IMR-90 (cell line): Measurements from ENCODE around the gene N4BP2L1. TPM values are rescaled to one million over a fixed set of nuclear protein-coding genes. Genes with fewer than 3 reads are reported as not detected.

ENCODE experiments used
- ATAC-seq: fragments of 200-7000 bp; cut with Tn5 transposase; 2 replicates; pipeline ENCODE4 v1.9.1; 2020; ENCODE audit warnings: low read depth, mild to moderate bottlenecking, moderate library complexity
- BruUV-seq: library from RNA; stranded (reverse); fragments of 400-500 nt; replicated peaks from 2 replicates; lab custom pipeline; 2021; lab: Mats Ljungman, UMichigan
- CTCF ChIA-PET: fragments of 300-600 bp; formaldehyde crosslinking; extraction: SDS; loops from one replicate; lab custom pipeline; 2021; ENCODE audit warnings: antibody characterized with exemption; lab: Yijun Ruan, JAX
- POLR2A ChIA-PET: fragments of 300-600 bp; sonication (Branson Sonifier 250); formaldehyde crosslinking; loops from one replicate; lab custom pipeline; 2022; ENCODE audit warnings: antibody characterized with exemption; ENCODE audit not compliant: unreplicated experiment; lab: Charles Lee
- DNase-seq: peaks from one replicate; pipeline ENCODE4 v3.0.0; 2013
- H2AFZ ChIP-seq: replicated peaks from 2 replicates; pipeline ENCODE3; 2013; ENCODE audit warnings: low read length, mild to moderate bottlenecking; ENCODE audit not compliant: poor library complexity
- H2AK5ac ChIP-seq: 2 replicates; pipeline ENCODE4 v1.6.1; 2013; ENCODE audit warnings: low read depth, low read length, inconsistent platforms
- H2AK9ac ChIP-seq: replicated peaks from 2 replicates; pipeline ENCODE3; 2013; ENCODE audit warnings: mild to moderate bottlenecking, low read depth, low read length, moderate library complexity; ENCODE audit not compliant: poor library complexity
- H2BK120ac ChIP-seq: 2 replicates; pipeline ENCODE4 v1.6.1; 2013; ENCODE audit warnings: low read depth, low read length, inconsistent platforms
- H2BK15ac ChIP-seq: 3 replicates; pipeline ENCODE4 v1.6.1; 2013; ENCODE audit warnings: low read depth, low read length, inconsistent platforms
- H2BK20ac ChIP-seq: 2 replicates; pipeline ENCODE4 v1.6.1; 2013; ENCODE audit warnings: low read depth, mild to moderate bottlenecking, inconsistent platforms, low read length, moderate library complexity
- H2BK5ac ChIP-seq: 2 replicates; pipeline ENCODE4 v1.6.1; 2013; ENCODE audit warnings: mild to moderate bottlenecking, low read depth, low read length, inconsistent platforms; ENCODE audit not compliant: poor library complexity, severe bottlenecking
- H3K14ac ChIP-seq: replicated peaks from 2 replicates; pipeline ENCODE4 v1.6.1; 2013; ENCODE audit warnings: low read depth, low read length, inconsistent platforms
- H3K18ac ChIP-seq: 2 replicates; pipeline ENCODE4 v1.6.1; 2013; ENCODE audit warnings: low read depth, low read length, control low read depth
- H3K23ac ChIP-seq: 2 replicates; pipeline ENCODE4 v1.6.1; 2013; ENCODE audit warnings: low read depth, low read length, inconsistent platforms
- H3K27ac ChIP-seq: 2 replicates; pipeline ENCODE4 v1.5.1; 2013; ENCODE audit warnings: mild to moderate bottlenecking, control low read depth, low read length; ENCODE audit not compliant: insufficient read depth
- H3K27me3 ChIP-seq: 2 replicates; pipeline ENCODE4 v1.6.1; 2013; ENCODE audit warnings: low read length; ENCODE audit not compliant: control insufficient read depth, insufficient read depth
- H3K36me3 ChIP-seq: 2 replicates; pipeline ENCODE4 v1.6.1; 2013; ENCODE audit warnings: low read length, mixed read lengths; ENCODE audit not compliant: control insufficient read depth, insufficient read depth
- H3K4ac ChIP-seq: 2 replicates; pipeline ENCODE4 v1.6.1; 2013; ENCODE audit warnings: low read depth, low read length, inconsistent platforms
- H3K4me1 ChIP-seq: 2 replicates; pipeline ENCODE4 v1.6.1; 2013; ENCODE audit warnings: low read length, mixed read lengths; ENCODE audit not compliant: control insufficient read depth, insufficient read depth
- H3K4me2 ChIP-seq: 2 replicates; pipeline ENCODE4 v1.6.1; 2013; ENCODE audit warnings: low read depth, mild to moderate bottlenecking, control low read depth, low read length, moderate library complexity
- H3K4me3 ChIP-seq: 2 replicates; pipeline ENCODE4 v1.5.1; 2013; ENCODE audit warnings: low read depth, mild to moderate bottlenecking, control low read depth, low read length, moderate library complexity; ENCODE audit not compliant: insufficient read depth
- H3K56ac ChIP-seq: 2 replicates; pipeline ENCODE4 v1.6.1; 2013; ENCODE audit warnings: low read length, inconsistent platforms; ENCODE audit not compliant: insufficient read depth; ENCODE audit errors: extremely low read depth
- H3K79me1 ChIP-seq, 2 experiments: 2 replicates each; pipeline ENCODE4 v1.6.1; 2013; ENCODE audit warnings: low read length in 2 of 2, inconsistent platforms in 1 of 2, low read depth in 1 of 2
- H3K9ac ChIP-seq: 2 replicates; pipeline ENCODE4 v1.6.1; 2013; ENCODE audit warnings: low read depth, low read length, control low read depth
- H3K9me1 ChIP-seq: 2 replicates; pipeline ENCODE4 v1.6.1; 2013; ENCODE audit warnings: low read length, inconsistent platforms; ENCODE audit not compliant: insufficient read depth
- H3K9me3 ChIP-seq: 2 replicates; pipeline ENCODE4 v1.6.1; 2013; ENCODE audit warnings: low read length; ENCODE audit not compliant: control insufficient read depth, insufficient read depth
- H4K20me1 ChIP-seq: 2 replicates; pipeline ENCODE4 v1.6.1; 2013; ENCODE audit warnings: low read length, inconsistent platforms; ENCODE audit not compliant: insufficient read depth
- H4K5ac ChIP-seq: 2 replicates; pipeline ENCODE4 v1.6.1; 2013; ENCODE audit warnings: mild to moderate bottlenecking, low read depth, low read length, control low read depth
- H4K8ac ChIP-seq, 2 experiments: 2 replicates each; pipeline ENCODE4 v1.6.1; 2013; ENCODE audit warnings: low read depth in 2 of 2, low read length in 2 of 2, control low read depth in 1 of 2, inconsistent platforms in 1 of 2
- H4K91ac ChIP-seq: 2 replicates; pipeline ENCODE4 v1.6.1; 2013; ENCODE audit warnings: low read depth, low read length, inconsistent platforms; ENCODE audit not compliant: insufficient read depth
- MAFK ChIP-seq: IDR thresholded peaks from 2 replicates; pipeline ENCODE4 v1.6.1; 2012; ENCODE audit warnings: low read depth, low read length, improper control_type of control experiment
- POLR2A ChIP-seq: IDR thresholded peaks from 2 replicates; pipeline ENCODE4 v1.6.1; 2012; ENCODE audit warnings: mild to moderate bottlenecking, low read depth, low read length
- RFX5 ChIP-seq: IDR thresholded peaks from 2 replicates; pipeline ENCODE4 v1.8.0; 2012; ENCODE audit warnings: low read depth, mild to moderate bottlenecking, low read length, moderate library complexity
- WGBS, 2 experiments: methylation state at CpG; one replicate each; pipeline versions ENCODE4 v1.1.5 to v1.1.7; 2013; ENCODE audit warnings: missing lambda C conversion rate in 2 of 2; ENCODE audit not compliant: insufficient read length in 1 of 2; ENCODE audit errors: extremely low coverage in 2 of 2; 5-methylcytosine and 5-hydroxymethylcytosine counted together
- dilution Hi-C: fragments of 300-500 bp; cut with HindIII; formaldehyde crosslinking; loops from one replicate; pipeline ENCODE4 v1.14.3; 2018; ENCODE audit warnings: low sequenced_read_pairs; ENCODE audit not compliant: unreplicated experiment
- in situ Hi-C: fragments of 300-500 bp; cut with MboI; formaldehyde crosslinking; loops from 3 replicates; pipeline ENCODE4 v1.14.3; 2019; ENCODE audit warnings: low sequenced_read_pairs, inconsistent platforms, mixed read lengths
- intact Hi-C: fragments of 100-400 bp; cut with micrococcal nuclease; formaldehyde crosslinking; loops from 2 replicates; pipeline ENCODE4 v1.10.0; 2022
- polyA plus RNA-seq, 3 experiments: library from polyadenylated mRNA; depleted of rRNA; stranded (reverse); fragments of >200 nt; gene quantifications; 2 replicates each; pipeline ENCODE4 v1.2.3, GENCODE V29; 2012; ENCODE audit warnings: low replicate concordance in 1 of 3
- total RNA-seq: library from RNA; depleted of rRNA; stranded (reverse); fragments of >200 nt; gene quantifications from 2 replicates; pipeline ENCODE4 v1.2.3, GENCODE V29; 2012
- TF ChIP-seq, protein P1 (sequence below): conservative IDR thresholded peaks from 2 replicates; pipeline ENCODE4 v1.5.1; 2012; ENCODE audit warnings: mild to moderate bottlenecking, low read depth, low read length, improper control_type of control experiment
- TF ChIP-seq, protein P2 (sequence below): fragments of 150-350 bp; IDR thresholded peaks from 2 replicates; pipeline ENCODE4 v1.6.1; 2016; ENCODE audit warnings: low read depth, mild to moderate bottlenecking, low read length, moderate library complexity, borderline replicate concordance

N4BP2L1 gene
- total and polyA plus RNA-seq, 2 of the 4 experiments (the other 2 are of a cell fraction), result 0.18 to 0.46 TPM

DNA sequence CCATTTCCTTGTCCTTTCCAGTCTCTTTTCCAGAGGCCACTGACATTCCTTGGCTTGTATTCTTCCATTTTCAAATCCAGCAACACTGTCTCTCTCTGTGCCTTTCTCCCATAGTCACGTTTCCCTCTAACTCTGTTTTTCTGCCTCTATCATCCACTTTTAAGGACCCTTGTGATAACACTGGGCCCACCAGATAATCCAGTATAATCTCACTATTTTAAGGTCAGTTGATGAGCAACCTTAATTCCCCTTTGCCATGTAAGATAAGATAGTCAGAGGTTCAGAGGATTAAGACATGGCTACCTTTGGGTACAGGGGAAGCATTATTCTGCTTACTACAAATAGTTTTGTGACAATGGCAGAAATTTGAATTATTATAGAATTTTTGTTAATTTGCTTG, 45.7 kb upstream of the N4BP2L1 start:
- no peak overlapping the region for H3K9ac ChIP-seq
- H4K20me1 ChIP-seq, result no peaks in the 10 kb centered on the region
- no peaks in the 10 kb centered on the region for H3K4me1 ChIP-seq
- POLR2A ChIA-PET, result no interaction called here
- no peak overlapping the region for H2BK15ac ChIP-seq
- H2BK120ac ChIP-seq, result no peak overlapping the region
- H3K23ac ChIP-seq, result no peak overlapping the region
- H3K4me3 ChIP-seq, result no peak overlapping the region
- WGBS, 2 experiments, result 67% methylated on average over 1 of the region's 1 CpG; no CpG with 5 or more reads in 1 of the 2 experiments
- intact Hi-C loops, result no loop called here
- no peak overlapping the region for H3K18ac ChIP-seq
- CTCF ChIA-PET, result no interaction called here
- H4K8ac ChIP-seq, result no peak overlapping the region
- DNase-seq (no peak), ATAC-seq (no peak)
- no peak overlapping the region for H2BK20ac ChIP-seq
- BruUV-seq, result no TSS peak
- no peak overlapping the region for H3K14ac ChIP-seq
- in situ Hi-C loops, result no loop called here
- dilution Hi-C loops, result no loop called here
- H2BK5ac ChIP-seq, result no peak overlapping the region
- no peak overlapping the region for H2AFZ ChIP-seq
- no peaks in the 10 kb centered on the region for H3K9me3 ChIP-seq
- no peak overlapping the region for H2AK5ac ChIP-seq
- no peak overlapping the region for H4K5ac ChIP-seq
- H2AK9ac ChIP-seq, result no peak overlapping the region
- no peak overlapping the region for H3K27ac ChIP-seq
- no peak overlapping the region for H3K4me2 ChIP-seq
- no peak overlapping the region for H3K56ac ChIP-seq
- no peak for TF ChIP-seq POLR2A
- TF ChIP-seq, protein P1, sequence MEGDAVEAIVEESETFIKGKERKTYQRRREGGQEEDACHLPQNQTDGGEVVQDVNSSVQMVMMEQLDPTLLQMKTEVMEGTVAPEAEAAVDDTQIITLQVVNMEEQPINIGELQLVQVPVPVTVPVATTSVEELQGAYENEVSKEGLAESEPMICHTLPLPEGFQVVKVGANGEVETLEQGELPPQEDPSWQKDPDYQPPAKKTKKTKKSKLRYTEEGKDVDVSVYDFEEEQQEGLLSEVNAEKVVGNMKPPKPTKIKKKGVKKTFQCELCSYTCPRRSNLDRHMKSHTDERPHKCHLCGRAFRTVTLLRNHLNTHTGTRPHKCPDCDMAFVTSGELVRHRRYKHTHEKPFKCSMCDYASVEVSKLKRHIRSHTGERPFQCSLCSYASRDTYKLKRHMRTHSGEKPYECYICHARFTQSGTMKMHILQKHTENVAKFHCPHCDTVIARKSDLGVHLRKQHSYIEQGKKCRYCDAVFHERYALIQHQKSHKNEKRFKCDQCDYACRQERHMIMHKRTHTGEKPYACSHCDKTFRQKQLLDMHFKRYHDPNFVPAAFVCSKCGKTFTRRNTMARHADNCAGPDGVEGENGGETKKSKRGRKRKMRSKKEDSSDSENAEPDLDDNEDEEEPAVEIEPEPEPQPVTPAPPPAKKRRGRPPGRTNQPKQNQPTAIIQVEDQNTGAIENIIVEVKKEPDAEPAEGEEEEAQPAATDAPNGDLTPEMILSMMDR, result no peak
- TF ChIP-seq RFX5, result no peak
- TF ChIP-seq, protein P2, sequence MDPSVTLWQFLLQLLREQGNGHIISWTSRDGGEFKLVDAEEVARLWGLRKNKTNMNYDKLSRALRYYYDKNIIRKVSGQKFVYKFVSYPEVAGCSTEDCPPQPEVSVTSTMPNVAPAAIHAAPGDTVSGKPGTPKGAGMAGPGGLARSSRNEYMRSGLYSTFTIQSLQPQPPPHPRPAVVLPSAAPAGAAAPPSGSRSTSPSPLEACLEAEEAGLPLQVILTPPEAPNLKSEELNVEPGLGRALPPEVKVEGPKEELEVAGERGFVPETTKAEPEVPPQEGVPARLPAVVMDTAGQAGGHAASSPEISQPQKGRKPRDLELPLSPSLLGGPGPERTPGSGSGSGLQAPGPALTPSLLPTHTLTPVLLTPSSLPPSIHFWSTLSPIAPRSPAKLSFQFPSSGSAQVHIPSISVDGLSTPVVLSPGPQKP, result no peak
- no peak for TF ChIP-seq MAFK
- no peak overlapping the region for H3K4ac ChIP-seq
- H3K79me1 ChIP-seq, result no peaks in the 10 kb centered on the region
- peaks cover 1% of the 10 kb centered on the region for H3K36me3 ChIP-seq
- H4K91ac ChIP-seq, result no peak overlapping the region
- no peaks in the 10 kb centered on the region for H3K27me3 ChIP-seq
- no peaks in the 10 kb centered on the region; the same call in 1 of the 2 replicates for H3K9me1 ChIP-seq
